Neural cell (in vitro differentiated cells): ENCODE measurements around the gene KYAT1.

ENCODE experiments used
- EP300 ChIP-seq: fragments of 450-650 bp; conservative IDR thresholded peaks from 2 replicates; pipeline ENCODE4 v1.6.1; 2014; ENCODE audit warnings: antibody characterized with exemption, mild to moderate bottlenecking, moderate library complexity; ENCODE audit not compliant: poor library complexity, severe bottlenecking
- TF ChIP-seq, protein P1 (sequence below): fragments of 450-650 bp; IDR thresholded peaks from 2 replicates; pipeline ENCODE4 v1.5.1; 2014; ENCODE audit warnings: antibody characterized with exemption, mild to moderate bottlenecking, moderate library complexity; ENCODE audit not compliant: poor library complexity, severe bottlenecking

DNA sequence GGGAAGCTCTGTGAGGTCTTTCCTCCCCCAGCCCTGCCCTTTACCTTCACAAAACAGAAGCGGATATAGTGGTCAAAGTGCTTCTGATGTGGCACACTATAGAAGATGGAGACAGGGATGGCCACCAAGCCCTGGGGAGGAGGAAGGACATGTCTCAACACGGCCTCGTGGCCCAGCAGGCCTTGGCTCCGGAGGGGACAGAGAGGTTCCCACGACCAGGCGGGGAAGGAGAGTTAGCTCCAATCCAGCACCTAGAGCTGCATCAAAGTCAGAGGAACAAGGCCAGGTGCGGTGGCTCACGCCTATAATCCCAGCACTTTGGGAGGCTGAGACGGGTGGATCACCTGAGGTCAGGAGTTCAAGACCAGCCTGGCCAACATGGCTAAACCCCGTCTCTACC is 48.1 kb downstream of the KYAT1 start:
- TF ChIP-seq, protein P1, sequence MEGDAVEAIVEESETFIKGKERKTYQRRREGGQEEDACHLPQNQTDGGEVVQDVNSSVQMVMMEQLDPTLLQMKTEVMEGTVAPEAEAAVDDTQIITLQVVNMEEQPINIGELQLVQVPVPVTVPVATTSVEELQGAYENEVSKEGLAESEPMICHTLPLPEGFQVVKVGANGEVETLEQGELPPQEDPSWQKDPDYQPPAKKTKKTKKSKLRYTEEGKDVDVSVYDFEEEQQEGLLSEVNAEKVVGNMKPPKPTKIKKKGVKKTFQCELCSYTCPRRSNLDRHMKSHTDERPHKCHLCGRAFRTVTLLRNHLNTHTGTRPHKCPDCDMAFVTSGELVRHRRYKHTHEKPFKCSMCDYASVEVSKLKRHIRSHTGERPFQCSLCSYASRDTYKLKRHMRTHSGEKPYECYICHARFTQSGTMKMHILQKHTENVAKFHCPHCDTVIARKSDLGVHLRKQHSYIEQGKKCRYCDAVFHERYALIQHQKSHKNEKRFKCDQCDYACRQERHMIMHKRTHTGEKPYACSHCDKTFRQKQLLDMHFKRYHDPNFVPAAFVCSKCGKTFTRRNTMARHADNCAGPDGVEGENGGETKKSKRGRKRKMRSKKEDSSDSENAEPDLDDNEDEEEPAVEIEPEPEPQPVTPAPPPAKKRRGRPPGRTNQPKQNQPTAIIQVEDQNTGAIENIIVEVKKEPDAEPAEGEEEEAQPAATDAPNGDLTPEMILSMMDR: no peak
- TF ChIP-seq EP300: no peak
